ENCODE results near the gene MAP3K8. TPM values are rescaled to one million over a fixed set of nuclear protein-coding genes. Genes with fewer than 3 reads are reported as not detected.

The MAP3K8 gene
- total RNA-seq, 1 donor from 2014 or later = 15.8 TPM

GRCh38 chr10:30398788-30399187, 35.2 kb upstream of the MAP3K8 start:
- H3K4me1 ChIP-seq = peaks cover 0 to 7% of the 10 kb centered on the region in 2 donors
- intact Hi-C loops (cut with DNase I) = no loop called here
- no peak for DNase-seq (ENCODE audit: low spot score in 2 of 2)
- H3K27ac ChIP-seq = no peak overlapping the region
- no peak overlapping the region for H3K4me3 ChIP-seq
- no peak for TF ChIP-seq CTCF (IDR thresholded peaks at IDR 0.05)
- no peaks in the 10 kb centered on the region for H3K9me3 ChIP-seq
- no peaks in the 10 kb centered on the region for H3K36me3 ChIP-seq
- no peaks in the 10 kb centered on the region for H3K27me3 ChIP-seq

- Histone ChIP-seq H3K27me3 (no peaks in the 10 kb centered on the region), H3K27ac (no peak overlapping the region), H3K9me3 (no peaks in the 10 kb centered on the region), H3K4me1 (no peaks in the 10 kb centered on the region), H3K4me3 (no peak overlapping the region), H3K36me3 (no peaks in the 10 kb centered on the region)
- TF ChIP-seq CTCF (IDR thresholded peaks at IDR 0.05) = no peak
- intact Hi-C loops (cut with DNase I) = no loop called here
- peak in 1 of 2 donors; percentile 28 for DNase-seq (ENCODE audit: low spot score in 2 of 2)
These were observed 30.5 kb upstream of the MAP3K8 start for GRCh38 chr10:30403494-30403893.

- intact Hi-C loops (cut with DNase I) = no loop called here
These were observed 29.4 kb upstream of the MAP3K8 start for GRCh38 chr10:30404540-30404939.

GRCh38 chr10:30411263-30411662, 22.7 kb upstream of the MAP3K8 start:
- intact Hi-C loops (cut with DNase I) = loop anchor here (5.0 kb wide), 1 partner anchor 181 kb away; no protein-coding TSS in a partner anchor
- H3K4me1 ChIP-seq = no peaks in the 10 kb centered on the region
- H3K9me3 ChIP-seq = no peaks in the 10 kb centered on the region
- no peak for TF ChIP-seq CTCF (IDR thresholded peaks at IDR 0.05)
- H3K27ac ChIP-seq = no peak overlapping the region
- H3K36me3 ChIP-seq = no peaks in the 10 kb centered on the region
- DNase-seq (ENCODE audit: low spot score in 2 of 2) = no peak
- no peak overlapping the region for H3K4me3 ChIP-seq
- H3K27me3 ChIP-seq = no peaks in the 10 kb centered on the region

More at GRCh38 chr10:30404540-30404939, 29.4 kb upstream of the MAP3K8 start:
- Histone ChIP-seq H3K4me3 (no peak overlapping the region), H3K27ac (no peak overlapping the region), H3K27me3 (no peaks in the 10 kb centered on the region), H3K4me1 (no peaks in the 10 kb centered on the region), H3K9me3 (no peaks in the 10 kb centered on the region), H3K36me3 (no peaks in the 10 kb centered on the region)
- TF ChIP-seq CTCF (IDR thresholded peaks at IDR 0.05) = no peak
- DNase-seq (ENCODE audit: low spot score in 2 of 2) = no peak

- Histone ChIP-seq H3K4me1 (peaks cover 0 to 3% of the 10 kb centered on the region in 2 donors), H3K4me3 (no peak overlapping the region), H3K27me3 (no peaks in the 10 kb centered on the region), H3K9me3 (no peaks in the 10 kb centered on the region), H3K27ac (no peak overlapping the region), H3K36me3 (no peaks in the 10 kb centered on the region)
- no peak for TF ChIP-seq CTCF (IDR thresholded peaks at IDR 0.05)
- DNase-seq (ENCODE audit: low spot score in 2 of 2) = no peak
- intact Hi-C loops (cut with DNase I) = loop anchor here (5.0 kb wide), 1 partner anchor 179 kb away; no protein-coding TSS in a partner anchor
These were observed 21.1 kb upstream of the MAP3K8 start for GRCh38 chr10:30412901-30413300.

Data from ascending aorta (tissue), 2 donors.